H1 (cell line): ENCODE results near the gene THBS4. TPM values are rescaled to one million over a fixed set of nuclear protein-coding genes. Genes with fewer than 3 reads are reported as not detected.

ENCODE experiments used
- CTCF ChIA-PET: fragments of 300-600 bp; sonication (Branson Sonifier 250); formaldehyde crosslinking; loops from one replicate; lab custom pipeline; 2021; ENCODE audit not compliant: partially characterized antibody; lab: Charles Lee
- POLR2A ChIA-PET: fragments of 300-600 bp; sonication (Branson Sonifier 250); formaldehyde crosslinking; loops from one replicate; lab custom pipeline; 2021; ENCODE audit warnings: inconsistent platforms; ENCODE audit not compliant: partially characterized antibody; lab: Charles Lee
- DNase-seq, 2 experiments: peaks; one replicate each; pipeline versions ENCODE4 v3.0.0 to v3.0.0-alpha.2; 2010 to 2022; ENCODE audit warnings: low spot score in 2 of 2, low read depth in 1 of 2, mixed read lengths in 1 of 2
- FAIRE-seq: peaks from 2 replicates; lab custom pipeline; 2011; peaks lifted over from hg19 to GRCh38; lab: Jason Lieb, UNC
- H2AFZ ChIP-seq: 2 replicates; pipeline ENCODE4 v1.8.1; 2012; ENCODE audit warnings: low read length, inconsistent platforms
- H2AK5ac ChIP-seq: 2 replicates; pipeline ENCODE4 v1.6.1; 2013; ENCODE audit warnings: low read depth, low read length
- H2BK120ac ChIP-seq: replicated peaks from 2 replicates; pipeline ENCODE3; 2013; ENCODE audit warnings: low read depth, low read length, inconsistent platforms
- H2BK12ac ChIP-seq: 2 replicates; pipeline ENCODE4 v1.6.1; 2013; ENCODE audit warnings: low read depth, low read length
- H2BK15ac ChIP-seq: 2 replicates; pipeline ENCODE4 v1.6.1; 2013; ENCODE audit warnings: low read length
- H2BK20ac ChIP-seq: 2 replicates; pipeline ENCODE4 v1.6.1; 2013; ENCODE audit warnings: low read length
- H2BK5ac ChIP-seq: 2 replicates; pipeline ENCODE4 v1.6.1; 2013; ENCODE audit warnings: low read depth, low read length
- H3K14ac ChIP-seq: 2 replicates; pipeline ENCODE4 v1.6.1; 2013; ENCODE audit warnings: inconsistent platforms; ENCODE audit not compliant: insufficient read length
- H3K18ac ChIP-seq: 2 replicates; pipeline ENCODE4 v1.6.1; 2013; ENCODE audit warnings: low read length; ENCODE audit errors: extremely low read depth
- H3K23ac ChIP-seq: 2 replicates; pipeline ENCODE4 v1.6.1; 2013; ENCODE audit warnings: inconsistent platforms; ENCODE audit not compliant: insufficient read length
- H3K23me2 ChIP-seq: 2 replicates; pipeline ENCODE4 v1.6.1; 2013; ENCODE audit warnings: low read depth, low read length
- H3K27ac ChIP-seq: 2 replicates; pipeline ENCODE4 v1.6.1; 2011; ENCODE audit warnings: low read depth, low read length, inconsistent platforms
- H3K27me3 ChIP-seq, 4 experiments: replicated peaks in 1 of 4; 1 replicate in 1 of 4; 2 replicates in 3 of 4; pipeline versions ENCODE4 v1.6.1 to v1.8.1; 2011 to 2013; ENCODE audit warnings: low read length in 3 of 4, mild to moderate bottlenecking in 3 of 4, inconsistent platforms in 2 of 4, mixed read lengths in 2 of 4, moderate library complexity in 1 of 4; ENCODE audit not compliant: control insufficient read depth in 3 of 4, insufficient read depth in 3 of 4; ENCODE audit errors: extremely low read depth in 1 of 4
- H3K36me3 ChIP-seq, 4 experiments: 2 replicates each; pipeline versions ENCODE4 v1.6.1 to v1.8.1; 2011 to 2013; ENCODE audit warnings: mild to moderate bottlenecking in 4 of 4, low read length in 3 of 4, moderate library complexity in 2 of 4, control low read depth in 1 of 4, inconsistent platforms in 1 of 4; ENCODE audit not compliant: insufficient read depth in 4 of 4, control insufficient read depth in 2 of 4
- H3K4ac ChIP-seq: replicated peaks from 2 replicates; pipeline ENCODE3; 2013; ENCODE audit warnings: low read length, low read depth, mixed read lengths, inconsistent platforms; ENCODE audit not compliant: insufficient read length
- H3K4me1 ChIP-seq, 4 experiments: replicated peaks in 1 of 4; 1 replicate in 1 of 4; 2 replicates in 3 of 4; pipeline versions ENCODE4 v1.6.1 to v1.8.1; 2011 to 2013; ENCODE audit warnings: low read length in 3 of 4, inconsistent platforms in 2 of 4, mixed read lengths in 1 of 4; ENCODE audit not compliant: insufficient read depth in 4 of 4, control insufficient read depth in 3 of 4
- H3K4me2 ChIP-seq, 2 experiments: 2 replicates each; pipeline versions ENCODE4 v1.6.1 to v1.8.1; 2011 to 2013; ENCODE audit warnings: low read depth in 2 of 2, low read length in 2 of 2, control low read depth in 1 of 2, inconsistent platforms in 1 of 2, mild to moderate bottlenecking in 1 of 2; ENCODE audit not compliant: insufficient read depth in 1 of 2
- H3K4me3 ChIP-seq, 4 experiments: fragments of 200-600, 300-600 bp in 1 of 4; sonication (generic), shearing (Covaris generic), sonication (Bioruptor Twin) in 1 of 4; 2 replicates each; pipeline versions ENCODE4 v1.5.1 to v1.8.1; 2011 to 2016; ENCODE audit warnings: low read length in 4 of 4, low read depth in 3 of 4, control low read depth in 2 of 4, inconsistent platforms in 2 of 4, mild to moderate bottlenecking in 2 of 4, mixed read lengths in 1 of 4, moderate library complexity in 1 of 4; ENCODE audit not compliant: insufficient read depth in 2 of 4; ENCODE audit errors: extremely low read depth in 1 of 4
- H3K56ac ChIP-seq: replicated peaks from 2 replicates; pipeline ENCODE3; 2013; ENCODE audit warnings: low read depth, mild to moderate bottlenecking, mixed read lengths, low read length, inconsistent platforms; ENCODE audit not compliant: insufficient read length
- H3K79me1 ChIP-seq: 2 replicates; pipeline ENCODE4 v1.6.1; 2013; ENCODE audit warnings: low read depth, low read length, control low read depth
- H3K79me2 ChIP-seq, 2 experiments: 2 replicates each; pipeline versions ENCODE4 v1.6.1 to v1.8.1; 2012 to 2013; ENCODE audit warnings: low read length in 2 of 2, mild to moderate bottlenecking in 2 of 2, inconsistent platforms in 1 of 2; ENCODE audit not compliant: insufficient read depth in 2 of 2, control insufficient read depth in 1 of 2
- H3K9ac ChIP-seq, 4 experiments: replicated peaks in 1 of 4; 1 replicate in 1 of 4; 2 replicates in 3 of 4; pipeline versions ENCODE4 v1.6.1 to v1.8.1; 2011 to 2013; ENCODE audit warnings: low read depth in 3 of 4, low read length in 3 of 4, control low read depth in 2 of 4, mild to moderate bottlenecking in 2 of 4, moderate library complexity in 2 of 4, inconsistent platforms in 1 of 4; ENCODE audit errors: extremely low read depth in 1 of 4
- H3K9me3 ChIP-seq, 2 experiments: 2 replicates each; pipeline versions ENCODE4 v1.6.1 to v1.8.1; 2012 to 2013; ENCODE audit warnings: mild to moderate bottlenecking in 2 of 2, moderate library complexity in 2 of 2, control low read depth in 1 of 2, inconsistent platforms in 1 of 2, low read depth in 1 of 2, low read length in 1 of 2, mixed read lengths in 1 of 2; ENCODE audit not compliant: insufficient read depth in 2 of 2
- H4K20me1 ChIP-seq, 2 experiments: replicated peaks in 1 of 2; 2 replicates each; pipeline versions ENCODE3 to v1.8.1; 2011 to 2013; ENCODE audit warnings: inconsistent platforms in 2 of 2, low read length in 2 of 2, mild to moderate bottlenecking in 1 of 2; ENCODE audit not compliant: insufficient read depth in 2 of 2, control insufficient read depth in 1 of 2
- H4K5ac ChIP-seq: 2 replicates; pipeline ENCODE4 v1.6.1; 2013; ENCODE audit warnings: low read length, low read depth, mixed read lengths, inconsistent platforms; ENCODE audit not compliant: insufficient read length
- H4K8ac ChIP-seq: 2 replicates; pipeline ENCODE4 v1.8.0; 2013; ENCODE audit warnings: mild to moderate bottlenecking, moderate library complexity, low read length, inconsistent platforms; ENCODE audit not compliant: insufficient read depth; ENCODE audit errors: extremely low read depth
- H4K91ac ChIP-seq: replicated peaks from 2 replicates; pipeline ENCODE3; 2013; ENCODE audit warnings: low read length, mixed read lengths, inconsistent platforms; ENCODE audit not compliant: insufficient read length
- ATF3 ChIP-seq: IDR thresholded peaks from 2 replicates; pipeline ENCODE4 v1.6.1; 2011; ENCODE audit warnings: low read depth, mild to moderate bottlenecking, low read length; ENCODE audit not compliant: insufficient read depth
- HDAC2 ChIP-seq, 2 experiments: fragments of 300-600 bp in 1 of 2; sonication (generic) in 1 of 2; IDR thresholded peaks; 2 replicates each; pipeline ENCODE4 v1.6.1; 2011 to 2012; ENCODE audit warnings: low read depth in 2 of 2, low read length in 2 of 2, mild to moderate bottlenecking in 2 of 2, moderate library complexity in 2 of 2, borderline replicate concordance in 1 of 2, inconsistent platforms in 1 of 2
- KDM4A ChIP-seq: IDR thresholded peaks from one replicate; pipeline ENCODE4 v1.7.1; 2012; ENCODE audit warnings: low read depth, mild to moderate bottlenecking, moderate library complexity, low read length, inconsistent platforms; ENCODE audit not compliant: severe bottlenecking
- KDM5A ChIP-seq: fragments of 200-600 bp; IDR thresholded peaks from 2 replicates; pipeline ENCODE4 v1.7.1; 2012; ENCODE audit warnings: mild to moderate bottlenecking, low read length, inconsistent platforms, mixed read lengths
- NRF1 ChIP-seq: IDR thresholded peaks from 2 replicates; pipeline ENCODE4 v1.6.1; 2011; ENCODE audit warnings: mild to moderate bottlenecking, low read depth, low read length, improper control_type of control experiment
- TAF1 ChIP-seq: IDR thresholded peaks from 2 replicates; pipeline ENCODE4 v1.6.1; 2011; ENCODE audit warnings: mild to moderate bottlenecking, low read depth, low read length
- TEAD4 ChIP-seq: IDR thresholded peaks from 2 replicates; pipeline ENCODE4 v1.6.1; 2012; ENCODE audit warnings: low read depth, low read length, inconsistent platforms, mixed read lengths
- WGBS, 2 experiments: shearing (Covaris generic) in 1 of 2; methylation state at CpG; one replicate each; pipeline versions ENCODE4 v1.1.6 to v1.1.7; 2013 to 2015; ENCODE audit warnings: low lambda C conversion rate in 2 of 2, mixed read lengths in 2 of 2, inconsistent platforms in 1 of 2, low coverage in 1 of 2, missing lambda C conversion rate in 1 of 2; ENCODE audit not compliant: insufficient replicate concordance in 2 of 2, insufficient coverage in 1 of 2, insufficient read length in 1 of 2; ENCODE audit errors: extremely low coverage in 1 of 2, missing lambda C conversion rate in 1 of 2; 5-methylcytosine and 5-hydroxymethylcytosine counted together
- polyA plus RNA-seq, 7 experiments: library from polyadenylated mRNA; depleted of rRNA in 3 of 7; stranded (reverse) in 5 of 7; unstranded in 2 of 7; fragments of >200 nt in 5 of 7; fragments of 200-250 nt in 2 of 7; gene quantifications; 1 replicate in 5 of 7; 2 replicates in 1 of 7; 4 replicates in 1 of 7; pipeline versions ENCODE4 v1.2.1 to v1.2.3, GENCODE V29; 2011 to 2013; ENCODE audit warnings: missing spikeins in 2 of 7, mixed read lengths in 2 of 7
- total RNA-seq: library from RNA; stranded (reverse); fragmentation: NEBNext Ultra II Directional; extraction: Animal tissue kit (Norgen Biotek cat#: 25700); gene quantifications from 2 replicates; pipeline ENCODE4 v1.2.1, GENCODE V29; 2021

THBS4 gene
- total and polyA plus RNA-seq, 2 of the 8 experiments (the other 6 are each of a cell fraction or from before 2014, with no cell fraction given), result 12.8 to 25.4 TPM

DNA sequence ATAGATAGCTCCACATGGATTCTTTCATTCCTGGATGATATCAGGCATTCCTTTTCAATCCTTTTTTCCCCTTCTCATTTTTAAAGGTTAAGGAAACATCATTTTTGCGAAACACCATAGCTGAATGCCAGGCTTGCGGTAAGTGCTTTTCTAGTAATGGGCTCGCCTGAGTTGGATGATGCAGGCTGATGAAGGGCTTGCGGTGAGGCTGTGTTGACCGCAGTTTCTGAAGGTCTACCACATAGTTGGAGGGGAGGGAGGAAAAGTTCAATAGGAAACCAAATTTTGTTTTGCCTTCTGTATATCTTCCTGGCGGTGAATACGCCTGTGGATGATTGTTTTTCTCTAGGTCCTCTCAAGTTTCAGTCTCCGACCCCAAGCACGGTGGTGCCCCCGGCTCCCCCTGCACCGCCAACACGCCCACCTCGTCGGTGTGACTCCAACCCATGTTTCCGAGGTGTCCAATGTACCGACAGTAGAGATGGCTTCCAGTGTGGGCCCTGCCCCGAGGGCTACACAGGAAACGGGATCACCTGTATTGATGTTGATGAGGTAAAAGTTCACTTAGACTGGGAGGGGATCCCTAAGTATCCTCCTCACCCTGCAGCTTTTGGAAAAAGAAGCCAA is 24.3 kb downstream of the THBS4 start:
- FAIRE-seq (no peak), DNase-seq (no peak)
- Histone ChIP-seq H2AFZ (no peak overlapping the region), H2BK120ac (no peak overlapping the region), H4K91ac (no peak overlapping the region), H4K5ac (no peak overlapping the region), H3K79me1 (no peaks in the 10 kb centered on the region), H3K4me2 (no peak overlapping the region), H3K56ac (no peak overlapping the region), H3K79me2 (no peaks in the 10 kb centered on the region), H3K23ac (no peak overlapping the region), H3K23me2 (no peaks in the 10 kb centered on the region; the same call in 1 of the 2 replicates), H3K4me1 (peaks cover 0 to 7% (median 0%) of the 10 kb centered on the region in 4 experiments; a peak in 3 of 7 replicates), H2BK12ac (no peak overlapping the region), H3K9ac (no peak overlapping the region), H3K4ac (no peak overlapping the region), H3K36me3 (0 out of 8 replicates have a peak, but pooled peaks cover 0 to 2% (median 0%) of the 10 kb centered on the region in 4 experiments), H4K20me1 (no peaks in the 10 kb centered on the region), H2AK5ac (no peak overlapping the region), H3K9me3 (no peaks in the 10 kb centered on the region), H3K14ac (no peak overlapping the region), H4K8ac (no peak overlapping the region), H3K27ac (no peak overlapping the region), H3K4me3 (no peak overlapping the region), H2BK20ac (no peak overlapping the region), H2BK15ac (no peak overlapping the region), H3K18ac (no peak overlapping the region), H3K27me3 (no peaks in the 10 kb centered on the region), H2BK5ac (no peak overlapping the region)
- ChIA-PET CTCF (interaction anchor here (2.7 kb wide), 1 partner anchor 24 kb away, joined by 12 read pairs; no protein-coding TSS in a partner anchor), POLR2A (no interaction called here)
- TF ChIP-seq KDM4A, result no peak
- no peak for TF ChIP-seq TEAD4
- TF ChIP-seq NRF1, result no peak
- no peak for TF ChIP-seq KDM5A
- TF ChIP-seq ATF3, result no peak
- TF ChIP-seq HDAC2 (IDR thresholded peaks at IDR 0.05; ENCODE audit: borderline replicate concordance in 1 of 2, low read depth in 2 of 2, low read length in 2 of 2), result no peak
- TF ChIP-seq TAF1, result no peak
- 96% methylated on average over 18 of the region's 18 CpGs; no CpG with 5 or more reads in 1 of the 2 experiments for WGBS, 2 experiments
